WTC11 (cell line): ENCODE results near the gene ZDHHC11. TPM values are rescaled to one million over a fixed set of nuclear protein-coding genes. Genes with fewer than 3 reads are reported as not detected.
A peak's percentile ranks its signal among the peaks of the same experiment; 100 is the strongest.
"Not testable (repeated sequence)": the region's sequence is repeated elsewhere in the genome, so short reads cannot be mapped to it uniquely, and the experiment has no call there.

Source experiments
- ATAC-seq: fragments of 200-7000 bp; cut with Tn5 transposase; 2 replicates; pipeline ENCODE4 v1.10.0; 2021; ENCODE audit warnings: mild to moderate bottlenecking, moderate library complexity
- CTCF ChIA-PET: fragments of 300-600 bp; sonication (Branson Sonifier 250); formaldehyde crosslinking; loops from one replicate; lab custom pipeline; 2021; ENCODE audit warnings: antibody characterized with exemption; lab: Charles Lee
- POLR2A ChIA-PET: fragments of 350-600 bp; sonication (Branson Sonifier 250); formaldehyde crosslinking; loops from one replicate; lab custom pipeline; 2021; ENCODE audit warnings: antibody characterized with exemption; lab: Charles Lee
- DNase-seq: peaks from one replicate; pipeline ENCODE4 v3.0.0; 2021; ENCODE audit warnings: low spot score
- H3K27ac Mint-ChIP-seq: 2 replicates; pipeline ENCODE4 v1.8.0; 2021; ENCODE audit warnings: mixed read lengths
- H3K27me3 Mint-ChIP-seq: 2 replicates; pipeline ENCODE4 v1.8.0; 2021; ENCODE audit warnings: low read depth, mild to moderate bottlenecking, moderate library complexity, mixed read lengths
- H3K36me3 Mint-ChIP-seq: 2 replicates; pipeline ENCODE4 v1.8.0; 2021; ENCODE audit warnings: mixed read lengths
- H3K4me1 Mint-ChIP-seq: 2 replicates; pipeline ENCODE4 v1.8.0; 2022; ENCODE audit warnings: mixed read lengths
- H3K4me3 Mint-ChIP-seq: 2 replicates; pipeline ENCODE4 v1.8.0; 2021; ENCODE audit warnings: mild to moderate bottlenecking, moderate library complexity, mixed read lengths
- H3K9me3 Mint-ChIP-seq: 2 replicates; pipeline ENCODE4 v1.8.0; 2021; ENCODE audit warnings: mixed read lengths
- ATF3 ChIP-seq: sonication (generic); formaldehyde crosslinking; conservative IDR thresholded peaks from 2 replicates; pipeline ENCODE4 v1.8.1; 2022; ENCODE audit warnings: mild to moderate bottlenecking, missing genetic modification reagents
- IRF1 ChIP-seq: sonication (generic); formaldehyde crosslinking; IDR thresholded peaks from 2 replicates; pipeline ENCODE4 v1.8.0; 2023; ENCODE audit warnings: missing genetic modification reagents
- NFYB ChIP-seq: sonication (generic); formaldehyde crosslinking; conservative IDR thresholded peaks from 2 replicates; pipeline ENCODE4 v1.8.0; 2022; ENCODE audit warnings: low read depth, missing genetic modification reagents
- total RNA-seq: library from RNA; stranded (reverse); gene quantifications from 3 replicates; pipeline ENCODE4 v1.2.3, GENCODE V29; 2021
- TF ChIP-seq, protein P1 (sequence below): sonication (generic); formaldehyde crosslinking; IDR thresholded peaks from 2 replicates; pipeline ENCODE4 v1.8.1; 2022; ENCODE audit warnings: mild to moderate bottlenecking, moderate library complexity, missing genetic modification reagents
- TF ChIP-seq, protein P2 (sequence below): sonication (generic); formaldehyde crosslinking; IDR thresholded peaks from 2 replicates; pipeline ENCODE4 v1.8.0; 2022; ENCODE audit warnings: mild to moderate bottlenecking, missing genetic modification reagents

Gene ZDHHC11
- total RNA-seq, 1 experiment from 2014 or later, result 21.4 TPM

DNA sequence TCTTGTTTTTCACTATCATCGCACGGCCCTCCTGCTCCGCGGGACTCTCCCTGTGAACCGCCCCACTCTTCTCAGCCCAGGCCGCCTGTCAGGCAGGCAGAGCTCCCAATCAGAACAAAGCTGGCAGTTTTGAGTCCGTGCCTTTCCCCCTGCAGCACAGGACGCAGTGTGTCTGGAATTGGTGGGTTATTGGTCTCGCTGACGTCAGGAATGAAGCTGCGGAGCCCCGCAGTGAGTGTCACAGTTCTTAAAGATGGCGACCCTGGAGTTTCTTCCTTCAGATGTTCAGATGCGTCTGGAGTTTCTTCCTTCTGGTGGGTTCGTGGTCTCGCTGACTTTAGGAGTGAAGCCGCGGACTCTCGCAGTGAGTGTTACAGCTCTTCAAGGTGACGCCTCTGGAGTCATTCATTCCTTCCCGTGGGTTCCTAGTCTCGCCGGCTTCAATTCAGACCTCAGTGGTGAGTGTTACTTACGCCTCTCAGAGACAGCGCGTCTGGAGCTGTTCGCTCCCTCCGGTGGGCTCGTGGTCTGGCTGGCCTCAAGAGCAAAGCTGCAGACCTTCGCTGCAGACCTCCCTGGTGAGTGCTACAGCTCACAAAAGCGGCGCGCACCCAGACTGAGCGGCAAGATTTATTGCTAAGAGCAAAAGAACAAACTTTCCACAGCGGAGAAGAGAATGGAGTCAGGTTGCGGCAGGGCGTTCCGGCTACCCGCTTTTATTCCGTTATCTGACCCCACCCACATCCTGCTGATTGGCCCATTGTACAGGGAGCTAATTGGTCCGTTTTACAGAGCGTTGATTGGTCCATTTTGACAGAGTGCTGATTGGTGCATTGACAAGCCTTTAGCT lies 73.7 kb downstream of the ZDHHC11 start:
- CTCF ChIA-PET, result no interaction called here
- Mint-ChIP-seq H3K9me3 (peaks cover 5% of the 10 kb centered on the region), H3K27me3 (peaks cover 4% of the 10 kb centered on the region), H3K4me3 (no peak overlapping the region), H3K27ac (peak overlapping the region; percentile 1; the same call in 1 of the 2 replicates), H3K36me3 (no peaks in the 10 kb centered on the region), H3K4me1 (no peaks in the 10 kb centered on the region)
- ATAC-seq, result no peak
- POLR2A ChIA-PET, result no interaction called here
- TF ChIP-seq ATF3 (CRISPR knock-in tag) (no peak), NFYB (peak; percentile 68)
- DNase-seq, result no peak

DNA sequence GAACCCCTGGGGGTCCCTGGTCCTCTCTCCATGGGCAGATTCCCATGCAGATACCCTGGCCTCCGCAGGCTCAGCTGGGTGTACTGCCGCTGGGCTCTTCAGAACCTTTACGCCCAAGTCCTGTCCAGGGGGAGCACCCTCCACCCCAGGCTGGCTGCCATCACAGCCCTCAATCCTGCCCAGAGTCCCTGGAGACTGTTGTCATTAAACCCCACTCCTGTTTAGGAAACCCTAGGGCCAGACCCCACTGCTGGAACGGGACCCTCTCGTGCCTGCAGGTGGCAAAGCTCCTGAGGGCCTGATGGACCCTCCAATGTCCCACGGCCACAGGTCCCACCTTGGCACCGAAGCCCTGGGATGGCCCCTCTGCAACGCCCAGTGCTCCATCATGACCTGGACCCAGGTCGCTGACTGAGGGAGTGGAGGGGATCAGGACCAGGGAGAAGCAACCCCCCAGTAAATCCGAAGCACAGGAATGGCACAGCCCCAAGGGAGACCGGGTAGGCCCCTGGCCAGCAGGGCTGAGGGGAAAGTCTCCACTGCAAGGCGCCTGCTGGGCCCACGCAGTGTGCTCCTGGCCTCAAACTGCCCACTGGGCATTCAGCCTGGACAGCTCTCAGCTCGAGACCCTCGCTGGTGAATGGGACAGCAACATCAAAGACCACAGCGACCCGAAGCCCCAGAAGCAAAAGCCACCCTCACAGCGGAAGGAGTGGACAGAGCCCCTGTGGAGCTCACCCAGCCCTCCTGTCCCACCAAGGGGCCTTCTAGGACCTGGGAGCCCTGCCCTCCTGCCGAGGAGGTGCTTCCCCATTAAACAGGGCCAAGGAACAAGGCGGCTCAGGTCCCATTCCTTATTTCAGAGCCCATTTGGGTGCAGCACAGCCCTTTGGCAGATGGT lies 74.6 kb downstream of the ZDHHC11 start:
- POLR2A ChIA-PET, result no interaction called here
- ATAC-seq (no peak), DNase-seq (no peak)
- TF ChIP-seq, protein P1, sequence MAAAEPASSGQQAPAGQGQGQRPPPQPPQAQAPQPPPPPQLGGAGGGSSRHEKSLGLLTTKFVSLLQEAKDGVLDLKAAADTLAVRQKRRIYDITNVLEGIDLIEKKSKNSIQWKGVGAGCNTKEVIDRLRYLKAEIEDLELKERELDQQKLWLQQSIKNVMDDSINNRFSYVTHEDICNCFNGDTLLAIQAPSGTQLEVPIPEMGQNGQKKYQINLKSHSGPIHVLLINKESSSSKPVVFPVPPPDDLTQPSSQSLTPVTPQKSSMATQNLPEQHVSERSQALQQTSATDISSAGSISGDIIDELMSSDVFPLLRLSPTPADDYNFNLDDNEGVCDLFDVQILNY (CRISPR knock-in tag), result no peak
- TF ChIP-seq IRF1 (CRISPR knock-in tag), result no peak
- TF ChIP-seq, protein P2, sequence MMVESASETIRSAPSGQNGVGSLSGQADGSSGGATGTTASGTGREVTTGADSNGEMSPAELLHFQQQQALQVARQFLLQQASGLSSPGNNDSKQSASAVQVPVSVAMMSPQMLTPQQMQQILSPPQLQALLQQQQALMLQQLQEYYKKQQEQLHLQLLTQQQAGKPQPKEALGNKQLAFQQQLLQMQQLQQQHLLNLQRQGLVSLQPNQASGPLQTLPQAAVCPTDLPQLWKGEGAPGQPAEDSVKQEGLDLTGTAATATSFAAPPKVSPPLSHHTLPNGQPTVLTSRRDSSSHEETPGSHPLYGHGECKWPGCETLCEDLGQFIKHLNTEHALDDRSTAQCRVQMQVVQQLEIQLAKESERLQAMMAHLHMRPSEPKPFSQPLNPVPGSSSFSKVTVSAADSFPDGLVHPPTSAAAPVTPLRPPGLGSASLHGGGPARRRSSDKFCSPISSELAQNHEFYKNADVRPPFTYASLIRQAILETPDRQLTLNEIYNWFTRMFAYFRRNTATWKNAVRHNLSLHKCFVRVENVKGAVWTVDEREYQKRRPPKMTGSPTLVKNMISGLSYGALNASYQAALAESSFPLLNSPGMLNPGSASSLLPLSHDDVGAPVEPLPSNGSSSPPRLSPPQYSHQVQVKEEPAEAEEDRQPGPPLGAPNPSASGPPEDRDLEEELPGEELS (CRISPR knock-in tag), result no peak
- peaks cover 4% of the 10 kb centered on the region for H3K27me3 Mint-ChIP-seq
- no peak overlapping the region for H3K27ac Mint-ChIP-seq
- H3K4me1 Mint-ChIP-seq, result 0 out of 2 replicates have a peak, but pooled peaks cover 2% of the 10 kb centered on the region
- CTCF ChIA-PET, result interaction anchor here (1.0 kb wide), 1 partner anchor 439 kb away, joined by 3 read pairs; no protein-coding TSS in a partner anchor
- H3K9me3 Mint-ChIP-seq, result peaks cover 5% of the 10 kb centered on the region
- H3K36me3 Mint-ChIP-seq, result no peaks in the 10 kb centered on the region
- H3K4me3 Mint-ChIP-seq, result no peak overlapping the region

GRCh38 chr5:775595-775960 lies 75.2 kb downstream of the ZDHHC11 start:
- CTCF ChIA-PET, result interaction anchor here (1.0 kb wide), 1 partner anchor 438 kb away, joined by 3 read pairs; no protein-coding TSS in a partner anchor
- H3K4me1 Mint-ChIP-seq, POLR2A ChIA-PET, H3K4me3 Mint-ChIP-seq, H3K27me3 Mint-ChIP-seq, H3K36me3 Mint-ChIP-seq, H3K27ac Mint-ChIP-seq, H3K9me3 Mint-ChIP-seq, ATAC-seq, DNase-seq: not testable (repeated sequence)

DNA sequence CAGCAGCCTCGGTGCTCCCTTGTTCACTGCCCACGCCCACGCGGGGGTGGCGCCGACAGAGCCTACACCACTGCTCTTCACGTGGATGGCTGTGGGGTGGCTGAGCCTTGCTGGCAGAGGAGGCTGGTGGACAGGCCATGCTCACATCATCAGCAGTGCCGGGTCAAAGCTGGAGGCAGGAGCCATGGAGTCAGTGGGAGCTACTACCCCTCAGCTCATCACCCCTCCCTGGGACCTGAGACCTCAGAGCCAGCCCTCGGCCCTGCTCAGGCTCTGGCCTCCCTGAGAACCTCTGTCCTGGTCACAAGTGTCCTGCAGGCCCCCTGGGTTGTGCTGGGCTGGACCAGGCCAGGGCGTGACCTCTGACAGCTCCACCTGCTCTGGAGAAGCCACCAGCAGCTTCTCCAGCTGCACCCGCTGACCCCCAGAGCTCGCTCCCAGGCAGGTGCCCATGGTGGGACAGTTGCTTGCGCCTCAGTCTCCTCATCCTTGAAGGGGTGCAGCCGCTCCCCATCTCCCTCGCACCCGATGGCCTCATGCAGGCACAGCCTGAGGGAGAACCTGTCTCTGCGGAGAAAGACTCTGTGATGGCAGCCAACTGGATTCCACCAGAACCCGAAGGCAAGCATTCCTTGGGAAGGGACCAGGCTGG lies 75.8 kb downstream of the ZDHHC11 start:
- ATAC-seq, H3K36me3 Mint-ChIP-seq, H3K9me3 Mint-ChIP-seq, H3K27ac Mint-ChIP-seq, POLR2A ChIA-PET, DNase-seq, H3K4me1 Mint-ChIP-seq, H3K4me3 Mint-ChIP-seq, H3K27me3 Mint-ChIP-seq: not testable (repeated sequence)
- CTCF ChIA-PET, result interaction anchor here (1.4 kb wide), 1 partner anchor 17 kb away, joined by 3 read pairs; no protein-coding TSS in a partner anchor

DNA sequence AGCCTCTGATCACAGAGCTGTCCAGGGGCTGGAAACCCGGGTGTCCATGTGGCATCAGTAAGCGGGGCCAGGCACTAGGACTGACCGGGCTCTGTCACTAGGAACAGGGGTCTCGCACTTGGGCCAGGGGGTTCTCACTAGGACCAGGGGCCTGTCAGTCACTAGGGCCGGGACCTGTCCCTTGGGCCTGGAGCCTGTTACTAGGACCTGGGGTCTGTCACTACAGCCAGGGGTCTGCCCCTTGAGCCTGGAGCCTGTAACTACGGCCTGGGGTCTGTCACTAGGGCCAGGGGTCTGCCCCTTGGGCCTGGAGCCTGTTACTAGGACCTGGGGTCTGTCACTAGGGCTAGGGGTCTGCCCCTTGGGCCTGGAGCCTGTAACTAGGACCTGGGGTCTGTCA lies 76.5 kb downstream of the ZDHHC11 start:
- CTCF ChIA-PET, result interaction anchor here (1.4 kb wide), 1 partner anchor 16 kb away, joined by 3 read pairs; no protein-coding TSS in a partner anchor
- H3K9me3 Mint-ChIP-seq, POLR2A ChIA-PET, H3K4me1 Mint-ChIP-seq, DNase-seq, H3K27me3 Mint-ChIP-seq, H3K27ac Mint-ChIP-seq, H3K36me3 Mint-ChIP-seq, H3K4me3 Mint-ChIP-seq, ATAC-seq: not testable (repeated sequence)
